Fibroblast of the aortic adventitia (primary cell): ENCODE measurements around the gene ADAMTS12. TPM values are rescaled to one million over a fixed set of nuclear protein-coding genes. Genes with fewer than 3 reads are reported as not detected.
A peak's percentile ranks its signal among the peaks of the same experiment; 100 is the strongest.

Source experiments
- DNase-seq: peaks from one replicate; pipeline ENCODE4 v3.0.0-alpha.2; 2010; ENCODE audit warnings: low read depth
- H3K4me3 ChIP-seq: 2 replicates; pipeline ENCODE4 v1.5.1; 2011; ENCODE audit warnings: low read depth, mild to moderate bottlenecking, control low read depth, low read length, moderate library complexity
- total RNA-seq: library from RNA; depleted of rRNA; stranded (reverse); fragments of >200 nt; gene quantifications from 2 replicates; pipeline ENCODE4 v1.2.3, GENCODE V29; 2012; ENCODE audit warnings: low replicate concordance
- TF ChIP-seq, protein P1 (sequence below): IDR thresholded peaks from 2 replicates; pipeline ENCODE4 v1.5.1; 2011; ENCODE audit warnings: mild to moderate bottlenecking, low read length, control low read depth, inconsistent platforms; ENCODE audit not compliant: insufficient read depth

ADAMTS12 gene
- total RNA-seq, 1 donor, result 13.0 TPM

DNA sequence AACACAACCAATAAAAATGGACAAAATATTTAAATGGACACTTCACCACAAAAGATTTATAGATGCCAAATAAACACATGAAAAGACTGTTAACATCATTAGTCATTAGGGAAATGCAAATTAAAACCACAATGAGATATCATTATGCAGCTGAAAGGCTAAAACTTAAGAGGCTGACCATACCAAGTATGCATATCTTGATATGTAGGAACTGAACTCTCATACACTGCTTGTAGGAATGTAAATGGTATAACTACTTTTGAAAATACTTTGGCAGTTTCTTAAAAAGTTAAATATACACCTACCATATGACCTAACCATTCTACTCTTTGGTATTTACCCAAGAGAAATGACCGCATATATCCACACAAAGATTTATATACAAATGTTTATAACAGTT, 13.6 kb upstream of the ADAMTS12 start:
- no peak for DNase-seq
- no peak overlapping the region for H3K4me3 ChIP-seq
- TF ChIP-seq, protein P1, sequence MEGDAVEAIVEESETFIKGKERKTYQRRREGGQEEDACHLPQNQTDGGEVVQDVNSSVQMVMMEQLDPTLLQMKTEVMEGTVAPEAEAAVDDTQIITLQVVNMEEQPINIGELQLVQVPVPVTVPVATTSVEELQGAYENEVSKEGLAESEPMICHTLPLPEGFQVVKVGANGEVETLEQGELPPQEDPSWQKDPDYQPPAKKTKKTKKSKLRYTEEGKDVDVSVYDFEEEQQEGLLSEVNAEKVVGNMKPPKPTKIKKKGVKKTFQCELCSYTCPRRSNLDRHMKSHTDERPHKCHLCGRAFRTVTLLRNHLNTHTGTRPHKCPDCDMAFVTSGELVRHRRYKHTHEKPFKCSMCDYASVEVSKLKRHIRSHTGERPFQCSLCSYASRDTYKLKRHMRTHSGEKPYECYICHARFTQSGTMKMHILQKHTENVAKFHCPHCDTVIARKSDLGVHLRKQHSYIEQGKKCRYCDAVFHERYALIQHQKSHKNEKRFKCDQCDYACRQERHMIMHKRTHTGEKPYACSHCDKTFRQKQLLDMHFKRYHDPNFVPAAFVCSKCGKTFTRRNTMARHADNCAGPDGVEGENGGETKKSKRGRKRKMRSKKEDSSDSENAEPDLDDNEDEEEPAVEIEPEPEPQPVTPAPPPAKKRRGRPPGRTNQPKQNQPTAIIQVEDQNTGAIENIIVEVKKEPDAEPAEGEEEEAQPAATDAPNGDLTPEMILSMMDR, result no peak

DNA sequence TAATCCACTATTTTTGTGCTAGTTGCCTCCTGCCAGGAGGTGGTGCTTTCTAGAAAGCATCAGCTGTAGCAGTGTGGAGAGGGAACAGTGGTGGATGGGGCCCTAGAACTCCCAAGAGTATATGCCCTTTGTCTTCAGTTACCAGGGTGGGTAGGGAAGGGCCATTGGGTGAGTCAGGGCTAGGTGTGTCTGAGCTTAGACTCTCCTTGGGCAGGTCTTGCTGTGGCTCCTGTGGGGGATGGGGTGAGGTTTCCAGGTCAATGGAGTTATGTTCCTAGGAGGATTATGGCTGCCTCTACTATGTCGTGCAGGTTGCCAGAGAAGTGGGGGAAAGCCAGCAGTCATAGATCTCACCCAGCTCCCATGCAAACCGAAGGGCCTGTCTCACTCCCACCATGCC, 11.3 kb upstream of the ADAMTS12 start:
- no peak overlapping the region for H3K4me3 ChIP-seq
- DNase-seq, result no peak
- TF ChIP-seq, protein P1, result no peak

DNA sequence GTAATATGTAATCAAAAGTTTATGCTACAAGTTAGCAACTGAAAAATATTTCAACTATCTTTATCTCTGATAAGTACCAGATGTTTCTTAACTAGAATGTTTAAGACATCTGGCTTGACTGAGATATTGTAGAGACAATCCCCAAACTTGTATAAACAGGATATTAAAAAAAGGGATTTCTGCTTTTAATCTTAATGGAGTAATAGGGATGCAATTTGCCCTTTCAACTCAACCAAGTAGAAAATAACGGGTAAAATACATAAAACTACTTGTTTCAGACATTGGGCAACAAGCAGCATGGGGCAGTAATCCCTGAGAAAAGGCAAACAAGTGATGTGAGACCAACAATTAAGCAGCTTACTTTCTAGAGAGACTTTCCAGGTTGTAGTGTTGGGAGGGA, 9.4 kb upstream of the ADAMTS12 start:
- TF ChIP-seq, protein P1, result no peak
- peak; percentile 85 for DNase-seq
- no peak overlapping the region for H3K4me3 ChIP-seq

DNA sequence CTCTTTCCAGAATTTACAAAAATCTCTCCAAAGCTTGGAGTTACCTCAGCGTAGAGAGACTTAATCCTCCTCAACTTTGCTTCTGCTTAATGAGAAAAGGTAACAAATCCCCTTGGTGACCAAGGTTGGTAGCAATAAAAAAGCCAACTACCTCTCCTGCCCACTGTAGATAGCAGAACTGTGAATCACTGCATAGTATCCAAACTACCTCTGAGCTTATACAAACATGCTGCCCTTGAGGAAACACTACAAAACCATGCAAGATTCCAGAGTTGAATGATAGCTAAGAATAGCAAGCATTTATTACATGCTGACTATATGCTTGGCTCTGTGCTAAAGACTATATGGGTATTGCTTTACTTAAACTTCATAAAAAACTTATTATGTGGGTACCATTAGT, 2.8 kb upstream of the ADAMTS12 start:
- no peak overlapping the region for H3K4me3 ChIP-seq
- TF ChIP-seq, protein P1, result no peak
- peak; percentile 57 for DNase-seq

DNA sequence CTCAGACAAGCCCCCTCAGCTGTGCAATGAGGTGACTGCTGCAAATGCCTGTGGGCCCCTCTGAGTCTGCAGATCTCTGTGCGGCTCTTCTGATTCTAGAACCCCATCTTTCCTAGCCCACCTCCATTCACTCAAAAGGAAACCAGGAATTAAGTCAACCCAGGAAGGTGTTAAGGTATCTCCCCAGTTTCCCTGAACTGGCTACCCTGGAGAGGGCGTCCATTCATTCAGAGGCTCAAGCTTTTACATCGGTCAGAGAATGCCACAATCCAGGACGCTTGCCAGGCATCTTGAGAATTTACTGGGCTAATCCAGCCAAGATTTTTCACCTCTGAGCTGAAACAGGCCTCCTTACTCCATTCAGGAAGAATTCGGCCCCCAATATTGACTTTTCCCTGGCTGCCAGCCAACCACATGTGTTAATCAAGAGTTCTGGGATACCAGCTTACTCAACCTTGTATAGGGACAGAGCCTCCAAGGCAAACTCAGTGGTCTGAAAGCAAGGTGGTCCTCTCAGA, 889 bp upstream of the ADAMTS12 start:
- DNase-seq, result peak; percentile 99
- TF ChIP-seq, protein P1, result no peak
- H3K4me3 ChIP-seq, result peak overlapping the region; percentile 78

DNA sequence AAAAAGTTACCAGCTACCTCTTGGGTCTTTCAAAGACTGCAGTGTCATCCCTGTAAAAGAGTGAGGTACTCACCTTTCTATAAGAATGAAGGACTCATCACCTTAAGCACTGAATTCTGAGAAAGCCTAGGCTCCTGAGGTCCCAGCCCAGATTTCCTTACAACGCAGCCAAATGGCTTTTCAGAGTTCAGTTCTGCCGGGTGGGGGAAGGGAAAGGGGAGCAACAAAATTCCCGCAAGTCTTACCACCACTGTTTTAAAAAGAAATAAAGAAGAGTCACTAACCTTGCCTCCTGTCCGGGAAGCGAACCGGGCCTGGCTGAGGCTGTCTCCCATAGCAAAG, 373 bp downstream of the ADAMTS12 start:
- H3K4me3 ChIP-seq, result peak overlapping the region; percentile 78

More for the DNA sequence above, 373 bp downstream of the ADAMTS12 start:
- DNase-seq, result no peak
- TF ChIP-seq, protein P1, result no peak
